Measurements from ENCODE around the gene COA3. TPM values are rescaled to one million over a fixed set of nuclear protein-coding genes. Genes with fewer than 3 reads are reported as not detected.

Gene COA3
- total RNA-seq, 1 experiment from 2014 or later = 74.2 TPM

GRCh38 chr17:42845918-42846593 is 47.6 kb upstream of the COA3 start:
- H3K9ac ChIP-seq (ENCODE audit: extremely low read depth, insufficient read length, low read length) = no peak overlapping the region
- H2BK120ac ChIP-seq (ENCODE audit: low read depth, low read length, poor library complexity, severe bottlenecking) = no peak overlapping the region
- TF ChIP-seq, protein P1, sequence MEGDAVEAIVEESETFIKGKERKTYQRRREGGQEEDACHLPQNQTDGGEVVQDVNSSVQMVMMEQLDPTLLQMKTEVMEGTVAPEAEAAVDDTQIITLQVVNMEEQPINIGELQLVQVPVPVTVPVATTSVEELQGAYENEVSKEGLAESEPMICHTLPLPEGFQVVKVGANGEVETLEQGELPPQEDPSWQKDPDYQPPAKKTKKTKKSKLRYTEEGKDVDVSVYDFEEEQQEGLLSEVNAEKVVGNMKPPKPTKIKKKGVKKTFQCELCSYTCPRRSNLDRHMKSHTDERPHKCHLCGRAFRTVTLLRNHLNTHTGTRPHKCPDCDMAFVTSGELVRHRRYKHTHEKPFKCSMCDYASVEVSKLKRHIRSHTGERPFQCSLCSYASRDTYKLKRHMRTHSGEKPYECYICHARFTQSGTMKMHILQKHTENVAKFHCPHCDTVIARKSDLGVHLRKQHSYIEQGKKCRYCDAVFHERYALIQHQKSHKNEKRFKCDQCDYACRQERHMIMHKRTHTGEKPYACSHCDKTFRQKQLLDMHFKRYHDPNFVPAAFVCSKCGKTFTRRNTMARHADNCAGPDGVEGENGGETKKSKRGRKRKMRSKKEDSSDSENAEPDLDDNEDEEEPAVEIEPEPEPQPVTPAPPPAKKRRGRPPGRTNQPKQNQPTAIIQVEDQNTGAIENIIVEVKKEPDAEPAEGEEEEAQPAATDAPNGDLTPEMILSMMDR (conservative IDR thresholded peaks at IDR 0.05) = no peak
- no peak overlapping the region for H2AFZ ChIP-seq (ENCODE audit: low read length)
- no peak overlapping the region for H2BK15ac ChIP-seq (ENCODE audit: low read depth, low read length)
- H3K9me3 Mint-ChIP-seq = no peaks in the 10 kb centered on the region; a peak in 1 of 5 replicates
- no peak overlapping the region for H3K4me2 ChIP-seq (ENCODE audit: insufficient read depth, insufficient read length, low read length)
- H2BK5ac ChIP-seq (ENCODE audit: insufficient read length, low read length) = no peak overlapping the region
- no peaks in the 10 kb centered on the region for H4K20me1 ChIP-seq (ENCODE audit: control insufficient read depth, insufficient read depth, insufficient read length)
- whole genome bisulfite sequencing (ENCODE audit: extremely low coverage, insufficient read length, low lambda C conversion rate) = no CpG with 5 or more reads among the region's 7 CpGs
- H4K91ac ChIP-seq (ENCODE audit: insufficient read length, low read depth, low read length) = no peak overlapping the region
- no peaks in the 10 kb centered on the region for H3K23me2 ChIP-seq (ENCODE audit: insufficient read length, low read depth, low read length, poor library complexity, severe bottlenecking)
- H3K56ac ChIP-seq (ENCODE audit: insufficient read length, low read depth, low read length) = no peak overlapping the region
- no peak overlapping the region for H3K14ac ChIP-seq (ENCODE audit: insufficient read depth, low read length)
- no peaks in the 10 kb centered on the region for H3K79me2 ChIP-seq (ENCODE audit: insufficient read depth, low read length)
- no peak overlapping the region for H3K23ac ChIP-seq (ENCODE audit: insufficient read length, low read depth, low read length)
- no peak overlapping the region for H3K18ac ChIP-seq (ENCODE audit: insufficient read length, low read depth, low read length)
- no peak overlapping the region for H4K8ac ChIP-seq (replicated peaks; ENCODE audit: insufficient read length, low read depth, low read length)
- H3K79me1 ChIP-seq (ENCODE audit: insufficient read depth, low read depth, low read length, poor library complexity, severe bottlenecking) = no peaks in the 10 kb centered on the region
- no peak overlapping the region for H2BK12ac ChIP-seq (ENCODE audit: insufficient read length, low read depth, low read length)
- H3K36me3 Mint-ChIP-seq (ENCODE audit: insufficient read depth in 1 of 3, low read depth in 3 of 3) = peaks cover 32 to 49% (median 45%) of the 10 kb centered on the region in 3 experiments; a peak in 6 of 7 replicates
- H3T11ph ChIP-seq (ENCODE audit: low read length) = no peak overlapping the region
- H3K27me3 ChIP-seq (ENCODE audit: insufficient read depth, low read length) = no peaks in the 10 kb centered on the region
- no peak overlapping the region for H4K5ac ChIP-seq (ENCODE audit: insufficient read length, low read depth, low read length)
- H3K4me3 Mint-ChIP-seq = no peak overlapping the region; a peak in 1 of 5 replicates
- H3K4ac ChIP-seq (ENCODE audit: low read depth, low read length) = no peak overlapping the region
- no peaks in the 10 kb centered on the region for H3K4me1 ChIP-seq (ENCODE audit: insufficient read depth, low read length)
- peaks cover 5 to 6% of the 10 kb centered on the region in 2 experiments; a peak in 2 of 4 replicates for H3K4me1 Mint-ChIP-seq
- peak overlapping the region in 2 of 3 experiments; percentile 67 to 82; a peak in 3 of 7 replicates for H3K27ac Mint-ChIP-seq
- no peak for DNase-seq
- no peak overlapping the region for H2AK5ac ChIP-seq (ENCODE audit: insufficient read length, low read length)
- H3K9me3 ChIP-seq (ENCODE audit: control insufficient read depth, low read depth, low read length) = no peaks in the 10 kb centered on the region
- no peak overlapping the region for H3K27ac ChIP-seq (ENCODE audit: insufficient read length, low read depth, low read length)
- H3K27me3 Mint-ChIP-seq (ENCODE audit: low read depth) = no peaks in the 10 kb centered on the region
- no peak overlapping the region for H2BK20ac ChIP-seq (ENCODE audit: low read depth, low read length, poor library complexity, severe bottlenecking)

Data from H9 (cell line).